Measurements from ENCODE around the gene MCMBP. TPM values are rescaled to one million over a fixed set of nuclear protein-coding genes. Genes with fewer than 3 reads are reported as not detected.
"Not testable (repeated sequence)": the region's sequence is repeated elsewhere in the genome, so short reads cannot be mapped to it uniquely, and the experiment has no call there.

MCMBP gene, protein sequence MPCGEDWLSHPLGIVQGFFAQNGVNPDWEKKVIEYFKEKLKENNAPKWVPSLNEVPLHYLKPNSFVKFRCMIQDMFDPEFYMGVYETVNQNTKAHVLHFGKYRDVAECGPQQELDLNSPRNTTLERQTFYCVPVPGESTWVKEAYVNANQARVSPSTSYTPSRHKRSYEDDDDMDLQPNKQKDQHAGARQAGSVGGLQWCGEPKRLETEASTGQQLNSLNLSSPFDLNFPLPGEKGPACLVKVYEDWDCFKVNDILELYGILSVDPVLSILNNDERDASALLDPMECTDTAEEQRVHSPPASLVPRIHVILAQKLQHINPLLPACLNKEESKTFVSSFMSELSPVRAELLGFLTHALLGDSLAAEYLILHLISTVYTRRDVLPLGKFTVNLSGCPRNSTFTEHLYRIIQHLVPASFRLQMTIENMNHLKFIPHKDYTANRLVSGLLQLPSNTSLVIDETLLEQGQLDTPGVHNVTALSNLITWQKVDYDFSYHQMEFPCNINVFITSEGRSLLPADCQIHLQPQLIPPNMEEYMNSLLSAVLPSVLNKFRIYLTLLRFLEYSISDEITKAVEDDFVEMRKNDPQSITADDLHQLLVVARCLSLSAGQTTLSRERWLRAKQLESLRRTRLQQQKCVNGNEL
- 51.6 TPM for polyA plus RNA-seq (2013, experiment 1 of 2; ENCODE audit: insufficient read length)
- polyA plus RNA-seq (2013, experiment 2 of 2; ENCODE audit: insufficient read length), result 30.7 TPM

DNA sequence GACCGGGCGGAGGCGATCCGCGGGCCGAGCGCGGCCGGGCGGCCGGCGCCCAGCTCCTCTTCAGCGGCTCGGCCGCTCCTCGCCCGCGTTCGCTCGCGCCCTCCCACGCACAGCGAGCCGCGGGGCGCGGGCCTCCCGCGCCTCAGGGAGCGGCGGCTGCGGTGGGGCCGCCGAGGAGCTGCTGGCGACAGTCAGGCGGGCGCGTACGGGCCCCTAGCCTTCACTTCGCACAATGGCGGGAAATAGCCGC, at the start of gene MCMBP:
Gene MCMBP (minus strand): TSS at position 234 of the 250 bp plus-strand sequence. CDS start 259 bp downstream, outside the sequence.
- no peak for DNase-seq

DNA sequence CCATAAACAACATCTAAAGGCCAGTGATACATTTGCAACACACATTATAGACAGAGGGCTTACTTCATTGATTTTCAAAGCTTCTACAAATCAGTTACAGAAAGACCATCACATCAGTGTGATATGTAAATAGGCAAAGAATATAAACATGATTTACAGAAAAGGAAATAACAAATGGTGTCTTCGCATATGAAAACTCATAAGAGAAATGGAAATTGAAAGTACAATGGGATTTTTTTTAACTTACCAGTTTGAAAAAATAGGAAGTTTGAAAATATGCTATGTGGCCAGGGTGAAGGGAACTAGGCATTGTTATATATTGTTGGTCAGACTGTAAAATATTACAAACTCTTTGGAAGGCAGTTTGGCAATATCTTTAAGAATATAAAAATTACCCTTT, 47.2 kb upstream of the MCMBP start:
- DNase-seq, result no peak

DNA sequence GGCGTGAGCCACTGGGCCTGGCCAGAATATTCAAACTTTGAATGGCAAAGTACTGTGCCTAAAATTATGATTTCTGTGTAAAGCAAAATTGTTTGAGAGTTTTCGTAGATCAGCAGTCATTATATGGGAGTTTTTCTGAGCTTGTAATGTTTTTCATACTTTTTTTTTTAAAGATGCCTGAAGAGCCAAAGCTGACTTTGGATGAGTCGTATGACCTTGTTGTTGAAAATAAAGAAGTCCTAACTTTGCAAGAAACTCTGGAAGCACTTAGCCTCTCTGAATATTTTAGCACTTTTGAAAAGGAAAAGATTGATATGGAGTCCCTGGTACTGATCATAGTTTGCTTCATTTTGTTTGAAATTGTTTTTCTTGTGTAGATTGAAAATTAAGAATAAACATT, 46.6 kb upstream of the MCMBP start:
- DNase-seq, result peak; percentile 29

- DNase-seq, result no peak
Observed at GRCh38 chr10:119917777-119918176, 45.1 kb upstream of the MCMBP start.

DNA sequence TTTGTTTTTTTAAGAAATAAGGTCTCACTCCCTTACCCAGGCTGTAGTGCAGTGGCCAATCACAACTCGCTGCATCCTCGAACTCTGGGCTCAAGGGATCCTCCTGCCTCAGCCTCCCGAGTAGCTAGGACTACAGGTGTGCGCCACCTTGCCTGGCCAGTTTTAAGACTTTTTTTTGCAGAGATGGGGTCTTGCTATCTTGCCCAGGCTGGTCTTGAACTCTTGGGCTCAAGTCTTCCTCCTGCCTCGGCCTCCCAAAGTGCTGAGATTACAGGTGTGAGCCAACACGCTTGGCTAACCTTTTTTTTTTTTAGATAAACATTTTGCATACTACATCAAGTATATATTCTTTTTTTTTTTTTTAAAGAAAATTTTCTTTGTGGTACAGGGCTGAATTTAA, 38.0 kb upstream of the MCMBP start:
- DNase-seq, result no peak

DNA sequence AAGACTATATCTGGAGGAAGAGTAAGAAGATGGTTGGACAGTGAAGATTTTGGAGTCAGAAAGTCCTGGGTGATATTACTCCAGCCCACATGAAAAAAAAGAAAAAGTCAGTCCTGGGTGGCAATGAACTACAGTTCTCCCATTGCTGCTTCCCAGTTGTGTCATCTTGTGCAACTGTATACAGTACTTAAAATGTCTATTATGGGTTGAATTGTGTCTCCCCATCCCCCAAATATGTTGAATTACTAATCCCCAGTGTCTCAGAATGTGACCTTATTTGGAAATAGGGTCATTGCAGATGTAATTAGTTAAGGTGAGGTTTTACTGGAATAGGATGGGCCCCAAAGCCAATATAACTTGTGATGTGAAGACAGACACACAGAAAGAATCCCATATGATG, 35.5 kb upstream of the MCMBP start:
- peak; percentile 13 for DNase-seq

DNA sequence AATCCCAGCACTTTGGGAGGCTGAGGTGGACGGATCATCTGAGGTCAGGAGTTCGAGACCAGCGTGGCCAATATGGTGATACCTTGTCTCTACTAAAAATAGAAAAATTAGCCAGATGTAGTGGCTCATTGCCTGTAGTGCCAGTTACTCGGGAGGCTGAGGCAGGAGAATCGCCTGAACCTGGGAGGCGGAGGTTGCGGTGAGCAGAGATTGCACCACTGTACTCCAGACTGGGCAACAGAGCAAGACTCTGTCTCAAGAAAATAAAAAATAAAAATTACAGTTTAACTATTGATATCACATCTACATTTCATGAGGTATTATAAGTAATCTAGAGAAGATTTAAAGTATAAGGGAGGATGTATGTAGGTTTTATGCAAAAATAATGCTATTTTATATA, 35.1 kb upstream of the MCMBP start:
- not testable (repeated sequence) for DNase-seq

DNA sequence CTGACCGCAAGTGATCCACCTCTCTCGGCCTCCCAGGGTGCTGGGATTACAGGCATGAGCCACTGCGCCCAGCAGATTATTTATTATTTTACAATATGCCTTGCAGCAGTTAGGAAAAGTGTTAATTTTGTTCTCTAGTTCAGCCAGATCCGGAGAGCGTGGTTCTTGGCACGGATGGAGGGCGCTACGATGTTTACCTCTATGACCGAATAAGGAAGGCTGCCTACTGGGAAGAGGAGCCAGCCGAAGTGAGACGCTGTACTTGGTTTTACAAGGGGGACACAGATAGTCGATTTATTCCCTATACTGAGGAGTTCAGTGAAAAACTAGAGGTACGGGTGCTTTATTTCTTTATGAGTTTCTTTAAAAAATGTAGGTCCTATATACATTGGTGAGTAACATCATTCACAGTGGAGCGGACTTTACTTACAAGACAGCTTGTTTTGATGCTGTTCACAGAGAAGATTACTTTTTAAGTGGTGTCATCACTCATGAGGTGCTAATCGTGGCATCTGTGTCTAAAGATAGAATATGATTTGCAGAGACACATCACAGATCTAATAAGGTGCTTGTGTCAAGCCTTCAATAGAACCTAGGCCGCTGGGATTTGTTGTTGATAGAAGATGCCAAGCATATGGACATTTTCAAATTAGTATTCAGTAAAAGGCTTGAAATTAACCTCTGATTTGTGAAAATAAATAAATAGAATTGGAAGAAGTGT, 31.5 kb upstream of the MCMBP start:
- no peak for DNase-seq

GRCh38 chr10:119898577-119898976, 25.9 kb upstream of the MCMBP start:
- DNase-seq, result no peak

GRCh38 chr10:119896937-119897770, 24.5 kb upstream of the MCMBP start:
- DNase-seq, result peak; percentile 3

- no peak for DNase-seq
Observed at GRCh38 chr10:119896061-119896655, 23.5 kb upstream of the MCMBP start.

- DNase-seq, result no peak
Observed at GRCh38 chr10:119893845-119894427, 21.3 kb upstream of the MCMBP start.

DNA sequence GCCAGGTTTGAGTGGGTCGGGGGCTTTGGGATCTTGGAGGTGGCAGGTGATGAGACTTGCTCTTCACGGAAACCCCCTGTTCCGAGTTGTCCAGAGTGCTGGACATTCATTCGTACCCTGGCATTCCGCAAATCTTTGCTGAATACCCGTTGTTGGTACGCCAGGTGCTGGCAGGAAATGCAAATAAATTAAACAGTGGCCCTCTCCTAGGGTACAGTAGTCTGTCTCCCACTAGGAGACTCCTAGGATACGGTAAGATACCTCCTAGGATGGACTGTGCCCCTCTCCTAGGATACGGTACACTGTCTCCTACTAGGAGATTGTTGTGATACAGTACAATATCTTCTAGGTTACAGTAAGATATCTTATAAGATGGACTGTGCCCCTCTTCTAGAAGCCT, 20.4 kb upstream of the MCMBP start:
- no peak for DNase-seq

GRCh38 chr10:119892188-119893065, 19.8 kb upstream of the MCMBP start, which contains the start of gene SEC23IP:
Gene SEC23IP (plus strand): TSS chr10:119892730. CDS start chr10:119892783, 53 bp downstream.
- DNase-seq, result peak; percentile 96

- not testable (repeated sequence) for DNase-seq
Observed at GRCh38 chr10:119891849-119892187, 19.2 kb upstream of the MCMBP start.

DNA sequence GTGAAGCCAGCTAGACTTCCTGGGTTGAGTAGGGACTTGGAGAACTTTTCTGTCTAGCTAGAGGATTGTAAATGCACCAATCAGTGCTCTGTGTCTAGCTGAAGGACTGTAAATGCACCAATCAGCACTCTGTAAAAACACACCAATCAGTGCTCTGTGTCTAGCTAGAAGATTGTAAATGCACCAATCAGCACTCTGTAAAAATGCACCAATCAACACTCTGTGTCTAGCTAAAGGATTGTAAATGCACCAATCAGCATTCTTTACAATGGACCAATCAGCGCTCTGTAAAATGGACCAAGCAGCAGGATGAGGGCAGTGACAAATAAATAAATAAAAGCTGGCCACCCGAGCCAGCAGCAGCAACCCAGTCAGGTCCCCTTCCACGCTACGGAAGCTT, 17.7 kb upstream of the MCMBP start:
- DNase-seq, result not testable (repeated sequence)

DNA sequence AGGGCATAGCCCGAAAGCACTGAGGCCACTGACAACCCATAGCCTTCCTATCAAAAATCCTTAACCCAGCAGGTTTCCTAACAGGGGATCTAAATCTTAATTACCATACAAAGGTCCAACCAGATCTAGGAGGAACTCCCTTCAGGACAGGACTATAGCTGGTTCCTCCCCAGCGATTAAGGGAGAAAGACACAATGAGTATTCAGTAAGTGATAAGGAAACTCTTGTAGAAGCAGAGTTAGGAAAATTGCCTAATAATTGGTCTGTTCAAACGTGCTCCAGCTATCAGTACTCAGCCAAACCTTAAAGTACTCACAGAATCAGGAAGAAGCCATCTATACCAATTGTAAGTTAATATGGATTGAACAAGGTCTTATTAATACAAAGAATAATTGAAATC, 16.6 kb upstream of the MCMBP start:
- DNase-seq, result not testable (repeated sequence)

GRCh38 chr10:119888715-119889114, 16.1 kb upstream of the MCMBP start:
- not testable (repeated sequence) for DNase-seq

- not testable (repeated sequence) for DNase-seq
Observed at GRCh38 chr10:119886070-119886469, 13.4 kb upstream of the MCMBP start.

DNA sequence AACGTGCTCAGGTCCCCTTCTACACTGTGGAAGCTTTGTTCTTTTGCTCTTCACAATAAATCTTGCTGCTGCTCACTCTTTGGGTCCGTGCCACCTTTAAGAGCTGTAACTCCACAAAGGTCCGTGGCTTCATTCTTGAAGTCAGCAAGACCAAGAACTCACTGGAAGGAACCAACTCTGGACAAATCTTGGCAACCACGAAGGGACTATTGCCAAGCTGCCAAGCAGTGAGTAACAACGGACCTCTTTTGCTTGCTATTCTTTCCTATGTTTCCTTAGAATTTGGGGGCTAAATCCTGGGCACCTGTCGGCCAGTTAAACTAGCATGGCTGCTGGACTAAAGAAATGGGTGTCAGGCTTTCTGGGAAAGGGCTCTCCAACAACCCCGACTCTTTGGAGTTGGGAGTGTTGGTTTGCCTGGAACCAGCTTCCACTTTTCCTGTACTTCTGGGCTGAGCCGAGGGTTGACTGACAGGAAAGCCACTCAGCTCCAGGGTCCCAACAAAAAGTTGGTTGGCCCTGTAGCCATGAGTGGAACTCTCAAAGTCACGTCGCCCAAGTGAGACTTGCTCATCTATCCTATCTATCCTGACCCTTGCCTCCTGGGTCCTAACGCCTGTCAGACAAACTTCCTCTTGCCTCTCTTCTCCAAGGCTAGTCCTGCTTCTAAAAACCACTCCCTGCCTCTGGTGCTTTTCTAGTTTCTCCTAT, 11.4 kb upstream of the MCMBP start:
- not testable (repeated sequence) for DNase-seq

All from fibroblast of skin of back (primary cell).